ENCODE results near the gene MYO16. TPM values are rescaled to one million over a fixed set of nuclear protein-coding genes. Genes with fewer than 3 reads are reported as not detected.

The MYO16 gene
- total and polyA plus RNA-seq, 2 donors: 0.04 to 5.8 TPM

GRCh38 chr13:109096101-109096500, 466.7 kb downstream of the MYO16 start:
- WGBS: 66% methylated on average over 6 of the region's 6 CpGs
- Histone ChIP-seq H3K4me1 (ENCODE audit: insufficient read depth) (no peaks in the 10 kb centered on the region), H3K27ac (ENCODE audit: low read depth) (no peak overlapping the region), H3K4me3 (ENCODE audit: low read depth, low read length) (no peak overlapping the region), H3K36me3 (ENCODE audit: insufficient read depth) (no peaks in the 10 kb centered on the region)
- DNase-seq (ENCODE audit: extremely low spot score): no peak

DNA sequence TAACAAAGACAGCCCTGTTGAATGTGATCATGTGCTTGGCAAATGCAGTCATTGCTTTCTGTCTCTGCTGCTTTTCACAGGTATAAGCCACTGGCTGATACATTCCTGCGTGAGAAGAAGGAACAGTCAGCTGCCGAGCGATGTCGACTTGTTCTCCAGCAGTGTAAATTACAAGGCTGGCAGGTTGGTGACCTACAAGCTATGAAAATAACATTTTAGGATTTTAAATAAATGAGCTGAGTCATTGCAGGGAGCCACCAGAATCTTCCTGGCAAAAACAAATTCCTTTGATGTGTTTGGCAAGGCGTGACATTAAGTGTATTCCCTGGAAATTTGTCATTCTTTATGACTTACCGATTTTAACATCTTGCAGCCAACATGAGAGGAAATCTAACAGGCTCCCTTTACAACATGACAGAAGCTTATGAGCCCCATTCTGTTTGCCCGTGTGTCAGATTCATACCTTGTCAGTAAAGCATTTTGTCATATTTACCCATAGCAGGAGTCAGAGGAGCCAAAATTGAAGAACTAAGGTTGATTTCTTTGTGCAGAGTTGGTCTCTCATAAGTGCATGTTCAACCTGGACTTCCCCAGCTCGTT, 471.4 kb downstream of the MYO16 start:
- Histone ChIP-seq H3K36me3 (ENCODE audit: insufficient read depth) (no peaks in the 10 kb centered on the region), H3K4me1 (ENCODE audit: insufficient read depth) (no peaks in the 10 kb centered on the region), H3K27ac (ENCODE audit: low read depth) (no peak overlapping the region), H3K4me3 (ENCODE audit: low read depth, low read length) (no peak overlapping the region)
- no peak for DNase-seq (ENCODE audit: extremely low spot score)
- WGBS: 58% methylated on average over 8 of the region's 8 CpGs

- 94% methylated on average over 3 of the region's 3 CpGs for WGBS
- H3K27ac ChIP-seq (ENCODE audit: low read depth): no peak overlapping the region
- no peak for DNase-seq (ENCODE audit: extremely low spot score)
- H3K4me3 ChIP-seq (ENCODE audit: low read depth, low read length): no peak overlapping the region
- no peaks in the 10 kb centered on the region for H3K4me1 ChIP-seq (ENCODE audit: insufficient read depth)
- H3K36me3 ChIP-seq (ENCODE audit: insufficient read depth): no peaks in the 10 kb centered on the region
Observed at GRCh38 chr13:109101550-109102144, 472.2 kb downstream of the MYO16 start.

DNA sequence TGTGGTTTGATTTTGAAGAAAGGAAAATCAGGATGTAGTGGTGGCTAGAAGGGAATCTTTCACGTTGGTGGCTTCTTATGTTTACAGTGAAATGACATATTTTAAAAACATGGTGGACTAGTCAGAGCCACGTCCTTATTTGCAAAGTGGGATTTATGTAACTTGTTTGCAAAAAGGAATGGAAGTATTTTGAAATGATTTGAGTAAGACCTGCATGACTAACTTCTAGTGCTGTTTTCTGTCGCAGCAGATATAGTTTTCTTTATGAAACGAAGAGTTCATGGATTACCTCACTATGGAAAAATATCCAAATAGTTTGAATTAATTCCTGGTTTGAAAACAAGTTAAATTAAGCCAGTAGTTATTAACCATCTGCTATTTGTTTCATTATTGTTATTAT, 476.5 kb downstream of the MYO16 start:
- no peaks in the 10 kb centered on the region for H3K36me3 ChIP-seq (ENCODE audit: insufficient read depth)
- no peak overlapping the region for H3K4me3 ChIP-seq (ENCODE audit: low read depth, low read length)
- H3K27ac ChIP-seq (ENCODE audit: low read depth): no peak overlapping the region
- DNase-seq (ENCODE audit: extremely low spot score): no peak
- 67% methylated on average over 4 of the region's 4 CpGs for WGBS
- no peaks in the 10 kb centered on the region for H3K4me1 ChIP-seq (ENCODE audit: insufficient read depth)

GRCh38 chr13:109110159-109110558, 480.7 kb downstream of the MYO16 start:
- Histone ChIP-seq H3K4me1 (ENCODE audit: insufficient read depth) (no peaks in the 10 kb centered on the region), H3K27ac (ENCODE audit: low read depth) (no peak overlapping the region), H3K4me3 (ENCODE audit: low read depth, low read length) (no peak overlapping the region), H3K36me3 (ENCODE audit: insufficient read depth) (no peaks in the 10 kb centered on the region)
- no peak for DNase-seq (ENCODE audit: extremely low spot score)
- 76% methylated on average over 1 of the region's 1 CpG for WGBS

DNA sequence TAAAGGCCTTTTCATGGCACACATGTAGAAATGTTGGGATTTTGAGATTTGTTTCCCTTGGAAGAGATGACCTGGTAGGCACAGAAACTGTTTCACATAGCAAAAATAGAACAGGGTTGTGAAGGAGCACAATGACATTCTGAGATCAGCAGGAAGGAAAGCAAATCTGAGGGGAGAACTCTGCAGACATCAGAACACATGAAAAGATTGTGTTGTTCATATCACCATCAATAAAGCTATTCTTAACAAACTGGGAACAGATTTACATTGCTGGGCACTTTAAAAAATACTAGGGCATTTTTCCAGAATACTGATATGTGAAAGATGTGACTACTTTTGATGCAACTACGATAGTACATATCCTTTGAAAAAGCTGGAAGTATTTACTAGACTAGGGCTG, 481.7 kb downstream of the MYO16 start:
- 39% methylated on average over 1 of the region's 1 CpG for WGBS
- no peaks in the 10 kb centered on the region for H3K4me1 ChIP-seq (ENCODE audit: insufficient read depth)
- no peak for DNase-seq (ENCODE audit: extremely low spot score)
- H3K36me3 ChIP-seq (ENCODE audit: insufficient read depth): no peaks in the 10 kb centered on the region
- H3K4me3 ChIP-seq (ENCODE audit: low read depth, low read length): no peak overlapping the region
- no peak overlapping the region for H3K27ac ChIP-seq (ENCODE audit: low read depth)

GRCh38 chr13:109113427-109113826, 484.0 kb downstream of the MYO16 start:
- H3K36me3 ChIP-seq (ENCODE audit: insufficient read depth): no peaks in the 10 kb centered on the region
- 81% methylated on average over 3 of the region's 3 CpGs for WGBS
- no peak overlapping the region for H3K4me3 ChIP-seq (ENCODE audit: low read depth, low read length)
- H3K27ac ChIP-seq (ENCODE audit: low read depth): no peak overlapping the region
- DNase-seq (ENCODE audit: extremely low spot score): no peak
- no peaks in the 10 kb centered on the region for H3K4me1 ChIP-seq (ENCODE audit: insufficient read depth)

- no peaks in the 10 kb centered on the region for H3K4me1 ChIP-seq (ENCODE audit: insufficient read depth)
Observed at GRCh38 chr13:109114162-109114561, 484.8 kb downstream of the MYO16 start.

DNA sequence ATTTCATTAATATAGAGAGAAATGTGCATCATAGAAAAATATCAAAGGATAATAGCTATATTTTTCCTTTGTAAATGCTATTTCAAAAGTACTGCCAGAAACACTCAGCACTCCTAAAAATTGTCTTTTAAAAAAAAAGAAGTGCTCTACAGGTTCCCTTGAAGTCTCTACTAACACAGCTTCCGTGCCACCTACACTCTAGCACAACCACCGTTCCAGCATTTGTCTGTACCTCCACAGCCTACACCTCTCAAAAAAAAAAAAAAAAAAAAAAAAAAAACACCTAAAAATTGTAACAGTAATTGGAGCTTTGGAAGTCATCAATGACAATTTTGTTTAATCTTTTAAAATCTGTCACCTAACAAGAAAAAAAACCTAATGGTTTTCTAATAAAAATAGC, 485.6 kb downstream of the MYO16 start:
- DNase-seq (ENCODE audit: extremely low spot score): no peak
- no peak overlapping the region for H3K4me3 ChIP-seq (ENCODE audit: low read depth, low read length)
- H3K27ac ChIP-seq (ENCODE audit: low read depth): no peak overlapping the region
- no peaks in the 10 kb centered on the region for H3K36me3 ChIP-seq (ENCODE audit: insufficient read depth)
- WGBS: 68% methylated on average over 2 of the region's 2 CpGs
- H3K4me1 ChIP-seq (ENCODE audit: insufficient read depth): no peaks in the 10 kb centered on the region

More at GRCh38 chr13:109114162-109114561, 484.8 kb downstream of the MYO16 start:
- 81% methylated on average over 5 of the region's 5 CpGs for WGBS
- no peaks in the 10 kb centered on the region for H3K36me3 ChIP-seq (ENCODE audit: insufficient read depth)
- H3K27ac ChIP-seq (ENCODE audit: low read depth): no peak overlapping the region
- DNase-seq (ENCODE audit: extremely low spot score): no peak
- no peak overlapping the region for H3K4me3 ChIP-seq (ENCODE audit: low read depth, low read length)

DNA sequence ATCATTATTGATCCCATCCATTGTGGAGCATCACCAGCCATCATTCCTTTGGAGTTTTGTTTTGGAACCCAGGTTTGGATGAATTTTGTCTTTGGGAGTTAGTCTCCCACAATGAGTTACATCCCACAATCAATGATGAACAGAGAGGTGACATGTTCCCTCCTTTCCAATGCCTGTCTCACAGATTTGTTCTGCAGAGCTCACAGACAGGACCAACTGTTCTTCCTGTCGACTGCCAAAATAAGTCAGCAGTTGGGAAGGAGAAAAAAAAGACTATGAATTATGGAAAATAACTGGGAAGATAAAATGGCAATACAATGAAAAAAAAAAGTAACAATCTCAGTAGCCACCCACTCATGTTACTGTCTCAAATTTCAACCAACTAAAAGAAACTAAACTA, 489.1 kb downstream of the MYO16 start:
- no peak for DNase-seq (ENCODE audit: extremely low spot score)
- no peaks in the 10 kb centered on the region for H3K36me3 ChIP-seq (ENCODE audit: insufficient read depth)
- WGBS: 87% methylated on average over 1 of the region's 1 CpG
- H3K27ac ChIP-seq (ENCODE audit: low read depth): no peak overlapping the region
- H3K4me1 ChIP-seq (ENCODE audit: insufficient read depth): no peaks in the 10 kb centered on the region
- H3K4me3 ChIP-seq (ENCODE audit: low read depth, low read length): no peak overlapping the region

DNA sequence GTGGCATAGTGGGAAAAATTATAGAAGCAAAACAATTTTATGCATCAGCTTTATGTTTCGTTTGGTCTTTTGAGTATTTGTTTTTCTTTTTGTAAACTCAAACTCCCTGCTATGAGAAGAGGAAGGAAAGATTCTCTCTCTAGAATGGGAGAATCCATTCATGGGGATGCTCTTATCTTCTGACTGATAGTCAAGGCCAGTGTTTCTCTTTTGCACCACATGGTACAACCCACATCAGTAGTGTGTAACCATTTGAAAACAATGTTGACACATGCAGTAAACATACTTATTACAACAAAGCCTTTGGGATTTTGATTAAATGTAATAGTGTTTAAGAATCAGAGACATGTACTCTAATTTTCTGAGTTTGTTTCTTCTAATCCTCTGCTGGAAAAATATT, 490.5 kb downstream of the MYO16 start:
- H3K36me3 ChIP-seq (ENCODE audit: insufficient read depth): no peaks in the 10 kb centered on the region
- no peak overlapping the region for H3K4me3 ChIP-seq (ENCODE audit: low read depth, low read length)
- 44% methylated on average over 1 of the region's 1 CpG for WGBS
- DNase-seq (ENCODE audit: extremely low spot score): no peak
- H3K4me1 ChIP-seq (ENCODE audit: insufficient read depth): no peaks in the 10 kb centered on the region
- H3K27ac ChIP-seq (ENCODE audit: low read depth): no peak overlapping the region

DNA sequence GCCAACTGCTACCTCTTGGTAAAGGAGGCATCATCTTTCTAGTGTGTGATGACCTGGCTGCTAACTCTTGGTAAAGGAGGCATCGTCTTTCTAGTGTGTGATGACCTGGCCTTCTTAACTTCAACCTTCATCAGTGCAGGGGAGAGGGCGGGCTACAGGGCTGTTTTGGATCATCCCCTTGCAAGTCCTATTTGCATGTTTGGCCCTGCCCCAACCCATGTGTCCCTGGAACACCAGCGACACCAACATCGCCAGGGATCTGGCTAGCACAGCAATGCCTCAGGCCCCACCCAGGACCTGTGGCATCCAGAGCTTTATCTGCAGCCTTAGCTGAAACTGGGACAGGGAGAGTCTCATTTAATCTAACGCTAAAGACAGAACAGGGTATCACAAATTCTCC, 492.4 kb downstream of the MYO16 start:
- no peaks in the 10 kb centered on the region for H3K4me1 ChIP-seq (ENCODE audit: insufficient read depth)
- H3K4me3 ChIP-seq (ENCODE audit: low read depth, low read length): no peak overlapping the region
- no peaks in the 10 kb centered on the region for H3K36me3 ChIP-seq (ENCODE audit: insufficient read depth)
- no peak overlapping the region for H3K27ac ChIP-seq (ENCODE audit: low read depth)
- WGBS: 94% methylated on average over 5 of the region's 5 CpGs
- DNase-seq (ENCODE audit: extremely low spot score): no peak

DNA sequence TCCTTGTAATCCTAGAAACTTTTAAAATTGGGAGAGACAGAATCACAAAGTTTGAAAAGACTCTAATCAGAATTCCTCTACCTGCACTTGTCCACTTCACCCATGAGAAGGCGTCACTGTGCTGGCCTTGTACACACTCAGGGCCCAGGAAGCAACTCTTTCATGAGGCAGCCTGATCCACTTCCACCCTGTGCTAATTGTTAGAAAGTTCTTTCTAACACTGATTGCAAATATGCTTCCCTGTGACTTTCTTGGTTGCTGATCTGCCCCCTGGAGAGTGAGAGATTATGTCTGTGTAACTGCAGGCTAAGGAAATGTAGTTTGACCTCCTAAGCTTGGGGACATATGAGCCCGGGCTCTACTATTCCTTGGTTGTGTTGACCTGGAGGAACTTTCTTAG, 494.6 kb downstream of the MYO16 start:
- Histone ChIP-seq H3K4me3 (ENCODE audit: low read depth, low read length) (no peak overlapping the region), H3K36me3 (ENCODE audit: insufficient read depth) (no peaks in the 10 kb centered on the region), H3K27ac (ENCODE audit: low read depth) (no peak overlapping the region), H3K4me1 (ENCODE audit: insufficient read depth) (no peaks in the 10 kb centered on the region)
- DNase-seq (ENCODE audit: extremely low spot score): no peak
- 92% methylated on average over 2 of the region's 2 CpGs for WGBS

- Histone ChIP-seq H3K27ac (ENCODE audit: low read depth) (no peak overlapping the region), H3K36me3 (ENCODE audit: insufficient read depth) (no peaks in the 10 kb centered on the region), H3K4me3 (ENCODE audit: low read depth, low read length) (no peak overlapping the region), H3K4me1 (ENCODE audit: insufficient read depth) (no peaks in the 10 kb centered on the region)
- DNase-seq (ENCODE audit: extremely low spot score): no peak
- whole genome bisulfite sequencing: 81% methylated on average over 5 of the region's 5 CpGs
Observed at GRCh38 chr13:109126178-109126577, 496.8 kb downstream of the MYO16 start.
